Ovary (tissue), 9 donors: ENCODE results near the gene C21orf58. TPM values are rescaled to one million over a fixed set of nuclear protein-coding genes. Genes with fewer than 3 reads are reported as not detected.

Source experiments
- DNase-seq, 5 donors: peaks; one replicate each; pipeline ENCODE4 v3.0.0-alpha.2; 2019 to 2020
- H3K27ac ChIP-seq, 2 donors: fragments of 200-600 bp; one replicate each; pipeline versions ENCODE4 v1.5.1 to v1.8.0; 2019 to 2022
- H3K27me3 ChIP-seq: fragments of 200-600 bp; one replicate; pipeline ENCODE4 v1.8.0; 2022
- H3K36me3 ChIP-seq: fragments of 200-600 bp; sonication (generic); one replicate; pipeline ENCODE4 v1.5.1; 2019
- H3K4me1 ChIP-seq: one replicate; pipeline ENCODE4 v1.8.1; 2013; ENCODE audit warnings: mild to moderate bottlenecking, moderate library complexity; ENCODE audit not compliant: insufficient read depth
- H3K4me3 ChIP-seq: fragments of 200-600 bp; sonication (generic); one replicate; pipeline ENCODE4 v1.5.1; 2017
- H3K9me3 ChIP-seq, 2 donors: fragments of 200-600 bp in 1 of 2; sonication (generic) in 1 of 2; one replicate each; pipeline versions ENCODE4 v1.5.1 to v1.8.1; 2013 to 2019; ENCODE audit warnings: mild to moderate bottlenecking in 1 of 2, moderate library complexity in 1 of 2
- EP300 ChIP-seq: sonication (generic); formaldehyde crosslinking; IDR thresholded peaks from one replicate; pipeline ENCODE4 v1.6.1; 2017; ENCODE audit warnings: antibody characterized with exemption
- POLR2A ChIP-seq: fragments of 450-650 bp; IDR thresholded peaks from one replicate; pipeline ENCODE4 v1.6.1; 2017; ENCODE audit warnings: antibody characterized with exemption, mild to moderate bottlenecking, moderate library complexity
- WGBS, 3 donors: extraction: QIAGEN DNeasy Blood & Tissue Kit in 1 of 3; methylation state at CpG; one replicate each; pipeline versions ENCODE4 v1.1.5 to v1.1.7; 2013 to 2017; 5-methylcytosine and 5-hydroxymethylcytosine counted together
- intact Hi-C, 4 donors: fragments of 100-400 bp; cut with DNase I; formaldehyde crosslinking; loops; one replicate each; pipeline versions ENCODE4 v1.11.0 to v1.15.1; 2022 to 2023
- polyA plus RNA-seq, 2 donors: library from polyadenylated mRNA; stranded (reverse); fragments of 200-250 nt in 1 of 2; fragments of 350-450 nt in 1 of 2; fragmentation: Illumina TruSeq in 1 of 2; extraction: RNeasy Lipid Tissue Mini Kit (QIAGEN cat#74804) in 1 of 2; gene quantifications; one replicate each; pipeline ENCODE4 v1.2.3, GENCODE V29; 2013 to 2014
- total RNA-seq, 7 donors: library from RNA; depleted of rRNA in 2 of 7; stranded (reverse); fragments of >200 nt in 2 of 7; fragmentation: NEBNext Ultra II Directional in 3 of 7; extraction: Animal tissue kit (Norgen Biotek cat#: 25700) in 3 of 7; gene quantifications; one replicate each; pipeline versions ENCODE4 v1.1.0 to v1.2.4, GENCODE V29; 2016 to 2023
- TF ChIP-seq, protein P1 (sequence below), 3 donors: fragments of 450-650 bp in 2 of 3; fragments of 200-600 bp in 1 of 3; IDR thresholded peaks; one replicate each; pipeline versions ENCODE4 v1.5.1 to v1.8.0; 2016 to 2022; ENCODE audit warnings: antibody characterized with exemption in 3 of 3, mild to moderate bottlenecking in 1 of 3
- donor health status: DM: no; HTN: no; CAD: no; lungs with moderate emphysema.
- donor health status: DM: no; HTN: no; CAD: no.
- donor health status: Bipolar disorder and iron deficiency.
- donor health status: DM: yes; HTN: yes; CAD: no.
- donor health status: DM: no; HTN: no; CAD: no.
- donor health status: DM: yes; HTN: yes; CAD: no.

Gene C21orf58
- total and polyA plus RNA-seq, 9 donors = 0.63 to 26.8 (median 2.3) TPM

DNA sequence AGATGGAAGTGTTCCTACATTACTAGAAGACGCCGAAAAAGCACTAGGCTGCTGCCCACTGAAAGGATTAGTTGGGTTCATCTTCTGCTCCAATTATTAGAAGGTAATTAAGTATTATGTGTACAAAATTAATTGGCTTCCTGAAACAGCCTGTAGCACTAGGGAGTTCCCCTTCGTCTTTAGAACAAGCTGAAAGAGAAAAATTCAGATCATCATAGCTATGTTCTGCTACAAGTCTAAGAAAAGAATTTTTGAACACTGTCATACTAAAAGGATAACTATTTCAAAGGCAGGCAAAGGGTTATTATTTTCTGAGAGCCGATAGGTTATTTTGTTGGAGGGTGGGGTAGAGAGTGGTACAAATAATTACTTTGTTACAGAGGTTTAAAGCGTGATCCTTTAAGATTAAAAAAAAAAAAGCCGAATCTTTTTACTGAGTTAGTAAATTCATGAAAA, 38.4 kb downstream of the C21orf58 start, which contains the start of gene MCM3AP:
TSS of gene MCM3AP (minus strand) at position 406 of the 456 bp plus-strand sequence. CDS start at position 81, 325 bp downstream.
- no peaks in the 10 kb centered on the region for H3K36me3 ChIP-seq
- DNase-seq = no peak
- no peaks in the 10 kb centered on the region for H3K27me3 ChIP-seq
- H3K4me1 ChIP-seq = peaks cover 17% of the 10 kb centered on the region
- H3K9me3 ChIP-seq = no peaks in the 10 kb centered on the region
- no peak for TF ChIP-seq EP300
- TF ChIP-seq POLR2A = no peak
- TF ChIP-seq, protein P1, sequence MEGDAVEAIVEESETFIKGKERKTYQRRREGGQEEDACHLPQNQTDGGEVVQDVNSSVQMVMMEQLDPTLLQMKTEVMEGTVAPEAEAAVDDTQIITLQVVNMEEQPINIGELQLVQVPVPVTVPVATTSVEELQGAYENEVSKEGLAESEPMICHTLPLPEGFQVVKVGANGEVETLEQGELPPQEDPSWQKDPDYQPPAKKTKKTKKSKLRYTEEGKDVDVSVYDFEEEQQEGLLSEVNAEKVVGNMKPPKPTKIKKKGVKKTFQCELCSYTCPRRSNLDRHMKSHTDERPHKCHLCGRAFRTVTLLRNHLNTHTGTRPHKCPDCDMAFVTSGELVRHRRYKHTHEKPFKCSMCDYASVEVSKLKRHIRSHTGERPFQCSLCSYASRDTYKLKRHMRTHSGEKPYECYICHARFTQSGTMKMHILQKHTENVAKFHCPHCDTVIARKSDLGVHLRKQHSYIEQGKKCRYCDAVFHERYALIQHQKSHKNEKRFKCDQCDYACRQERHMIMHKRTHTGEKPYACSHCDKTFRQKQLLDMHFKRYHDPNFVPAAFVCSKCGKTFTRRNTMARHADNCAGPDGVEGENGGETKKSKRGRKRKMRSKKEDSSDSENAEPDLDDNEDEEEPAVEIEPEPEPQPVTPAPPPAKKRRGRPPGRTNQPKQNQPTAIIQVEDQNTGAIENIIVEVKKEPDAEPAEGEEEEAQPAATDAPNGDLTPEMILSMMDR (IDR thresholded peaks at IDR 0.05) = no peak
- 28 to 32% (median 31%) methylated on average over 6 of the region's 6 CpGs for WGBS, 3 donors
- peak within 1 kb of the TSS; percentile 93 for H3K4me3 ChIP-seq
- H3K27ac ChIP-seq = peak within 1 kb of the TSS; percentile 76 to 93
- intact Hi-C loops = loop anchor here in 2 of 4 donors (5.0 to 10.0 kb wide), 2 partner anchors 60 to 133 kb away; partner anchors contain the start of gene LSS (in 1 of the 2)

DNA sequence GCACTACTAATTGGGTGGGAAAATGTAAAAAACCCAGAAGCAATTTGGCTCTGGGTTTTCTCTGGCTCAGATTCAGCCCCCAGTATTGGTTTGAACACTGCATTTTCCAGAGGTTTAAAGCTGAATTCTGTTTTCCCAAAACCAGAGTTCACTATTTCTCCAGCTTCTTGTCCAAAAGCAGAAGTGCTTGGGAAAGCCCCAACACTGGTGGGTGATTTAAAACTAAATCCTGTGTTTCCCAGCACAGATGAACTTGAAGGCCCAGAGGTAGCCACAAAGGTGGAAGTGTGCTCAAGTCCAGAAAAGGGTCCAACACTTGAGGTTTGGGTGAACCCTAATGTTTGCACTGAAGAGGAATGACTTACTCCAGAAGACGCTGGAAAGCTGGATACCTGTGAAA, 38.9 kb downstream of the C21orf58 start:
- no peaks in the 10 kb centered on the region for H3K9me3 ChIP-seq
- no peaks in the 10 kb centered on the region for H3K36me3 ChIP-seq
- no peak for DNase-seq
- TF ChIP-seq, protein P1 (IDR thresholded peaks at IDR 0.05) = no peak
- TF ChIP-seq EP300 (no peak), POLR2A (no peak)
- no peak overlapping the region for H3K27ac ChIP-seq
- H3K4me3 ChIP-seq = no peak overlapping the region
- H3K27me3 ChIP-seq = no peaks in the 10 kb centered on the region
- peaks cover 17% of the 10 kb centered on the region for H3K4me1 ChIP-seq
- intact Hi-C loops = loop anchor here in 2 of 4 donors (5.0 to 10.0 kb wide), 2 partner anchors 60 to 132 kb away; partner anchors contain the start of gene LSS (in 1 of the 2)
- WGBS, 3 donors = 86 to 95% (median 87%) methylated on average over 1 of the region's 1 CpG

DNA sequence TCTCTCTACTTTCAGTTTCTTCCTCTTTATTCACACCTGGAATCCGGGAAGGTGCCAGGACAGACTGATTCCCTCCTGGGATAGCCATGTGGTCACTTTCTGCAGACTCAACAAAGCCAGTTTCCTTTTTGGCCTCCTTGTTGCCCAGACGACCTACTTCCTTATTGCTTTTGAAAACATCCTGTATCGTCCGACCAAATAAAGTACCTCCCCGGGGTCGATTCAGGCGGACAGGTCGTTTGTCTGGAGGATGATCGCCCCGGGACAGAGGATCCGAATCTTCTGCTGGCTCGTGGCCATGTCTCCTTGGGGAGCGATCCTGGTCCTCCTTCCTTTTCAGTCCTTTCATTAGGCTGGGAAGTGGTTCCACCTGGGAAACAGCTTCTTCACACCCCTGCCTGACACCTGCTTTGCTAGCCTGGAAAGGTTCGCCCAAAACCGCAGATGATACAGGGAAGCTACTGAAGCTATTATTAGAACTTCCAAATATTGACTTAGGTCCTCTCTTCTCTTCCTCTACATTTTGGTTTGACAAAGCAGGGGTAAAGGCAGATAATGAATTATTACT, 39.5 kb downstream of the C21orf58 start:
- no peak for TF ChIP-seq EP300
- TF ChIP-seq, protein P1 (IDR thresholded peaks at IDR 0.05) = no peak
- no peak for TF ChIP-seq POLR2A
- intact Hi-C loops = loop anchor here in 1 of 4 donors (5.0 to 10.0 kb wide), 2 partner anchors 59 to 132 kb away; partner anchors contain the start of gene LSS
- Histone ChIP-seq H3K4me3 (no peak overlapping the region), H3K27me3 (no peaks in the 10 kb centered on the region), H3K27ac (no peak overlapping the region), H3K4me1 (peaks cover 17% of the 10 kb centered on the region), H3K36me3 (no peaks in the 10 kb centered on the region), H3K9me3 (no peaks in the 10 kb centered on the region)
- DNase-seq = no peak
- WGBS, 3 donors = 73 to 85% (median 78%) methylated on average over 15 of the region's 15 CpGs

DNA sequence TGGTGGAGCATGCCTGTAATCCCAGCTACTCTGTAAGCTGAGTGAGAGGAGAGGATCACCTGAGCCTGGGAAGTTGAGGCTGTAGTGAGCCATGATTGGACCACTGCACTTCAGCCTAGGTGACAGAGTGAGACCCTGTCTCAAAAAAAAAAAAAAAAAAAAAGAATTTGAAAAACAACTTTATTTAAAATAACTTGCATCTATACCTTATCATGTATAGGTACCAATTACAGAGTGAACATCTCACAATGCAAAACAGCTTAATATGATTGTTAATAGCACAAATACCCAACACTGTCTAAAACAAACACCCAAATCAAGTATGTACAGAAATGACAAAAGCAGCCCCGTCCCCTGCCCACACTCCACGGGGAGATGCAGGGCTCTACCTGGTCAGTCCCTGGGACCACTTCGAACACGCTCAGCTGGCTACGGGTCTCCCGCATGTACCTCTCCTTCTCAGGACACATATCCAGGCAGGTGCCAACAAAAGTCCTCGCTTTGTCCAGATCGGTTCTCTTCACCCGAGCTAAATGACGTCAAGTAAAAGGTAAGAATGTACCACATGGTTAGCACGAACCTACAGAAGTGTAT, 48.8 kb downstream of the C21orf58 start:
- H3K36me3 ChIP-seq = peaks cover 2% of the 10 kb centered on the region
- 89 to 93% (median 90%) methylated on average over 11 of the region's 11 CpGs for WGBS, 3 donors
- TF ChIP-seq EP300 (no peak), POLR2A (no peak)
- TF ChIP-seq, protein P1 (IDR thresholded peaks at IDR 0.05) = no peak

More for the DNA sequence above, 48.8 kb downstream of the C21orf58 start:
- Histone ChIP-seq H3K27ac (no peak overlapping the region), H3K4me3 (no peak overlapping the region), H3K27me3 (no peaks in the 10 kb centered on the region), H3K9me3 (no peaks in the 10 kb centered on the region), H3K4me1 (no peaks in the 10 kb centered on the region)
- intact Hi-C loops = no loop called here
- no peak for DNase-seq
